GM19240 (cell line): ENCODE measurements around the gene UNC93B1.
A peak's percentile ranks its signal among the peaks of the same experiment; 100 is the strongest.

Source experiments
- DNase-seq: peaks from one replicate; pipeline ENCODE4 v3.0.0; 2011; ENCODE audit warnings: low spot score; ENCODE audit not compliant: insufficient read length

Gene UNC93B1, protein sequence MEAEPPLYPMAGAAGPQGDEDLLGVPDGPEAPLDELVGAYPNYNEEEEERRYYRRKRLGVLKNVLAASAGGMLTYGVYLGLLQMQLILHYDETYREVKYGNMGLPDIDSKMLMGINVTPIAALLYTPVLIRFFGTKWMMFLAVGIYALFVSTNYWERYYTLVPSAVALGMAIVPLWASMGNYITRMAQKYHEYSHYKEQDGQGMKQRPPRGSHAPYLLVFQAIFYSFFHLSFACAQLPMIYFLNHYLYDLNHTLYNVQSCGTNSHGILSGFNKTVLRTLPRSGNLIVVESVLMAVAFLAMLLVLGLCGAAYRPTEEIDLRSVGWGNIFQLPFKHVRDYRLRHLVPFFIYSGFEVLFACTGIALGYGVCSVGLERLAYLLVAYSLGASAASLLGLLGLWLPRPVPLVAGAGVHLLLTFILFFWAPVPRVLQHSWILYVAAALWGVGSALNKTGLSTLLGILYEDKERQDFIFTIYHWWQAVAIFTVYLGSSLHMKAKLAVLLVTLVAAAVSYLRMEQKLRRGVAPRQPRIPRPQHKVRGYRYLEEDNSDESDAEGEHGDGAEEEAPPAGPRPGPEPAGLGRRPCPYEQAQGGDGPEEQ

DNA sequence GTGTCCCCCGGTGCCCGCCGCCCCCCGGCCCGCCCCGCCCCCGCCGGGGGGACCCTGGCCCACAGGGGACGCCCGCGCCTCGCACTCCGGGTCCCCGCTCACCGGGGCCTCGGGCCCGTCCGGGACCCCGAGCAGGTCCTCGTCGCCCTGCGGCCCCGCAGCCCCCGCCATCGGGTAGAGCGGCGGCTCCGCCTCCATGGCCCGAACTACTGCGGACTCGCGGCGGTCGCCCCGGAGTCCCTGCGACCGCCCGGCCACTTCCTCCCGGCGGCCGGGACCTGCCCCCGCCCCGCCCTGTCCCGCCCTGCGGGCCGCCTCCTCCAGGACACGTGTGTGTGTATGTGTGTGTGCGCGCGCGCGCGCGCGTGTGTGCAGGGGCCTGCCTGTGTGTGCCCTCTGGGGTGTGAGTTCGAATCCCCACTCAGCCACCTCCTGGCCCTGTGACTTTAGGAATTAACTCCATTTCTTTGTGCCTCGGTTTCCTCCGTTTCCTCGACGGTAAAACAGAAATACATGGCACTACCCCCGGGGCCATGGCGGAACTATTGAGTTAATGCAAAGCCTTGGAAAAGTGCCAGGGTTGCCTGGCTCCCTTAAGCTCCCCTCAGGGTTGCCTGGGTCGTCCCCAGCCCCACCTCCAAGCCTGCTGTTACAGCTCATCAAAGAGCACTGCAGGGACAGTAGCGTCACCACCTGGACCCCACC lies at the start of gene UNC93B1:
UNC93B1 (minus strand) TSS at position 252 of the 705 bp plus-strand sequence; CDS start at position 198, 54 bp downstream.
- peak; percentile 88 for DNase-seq

DNA sequence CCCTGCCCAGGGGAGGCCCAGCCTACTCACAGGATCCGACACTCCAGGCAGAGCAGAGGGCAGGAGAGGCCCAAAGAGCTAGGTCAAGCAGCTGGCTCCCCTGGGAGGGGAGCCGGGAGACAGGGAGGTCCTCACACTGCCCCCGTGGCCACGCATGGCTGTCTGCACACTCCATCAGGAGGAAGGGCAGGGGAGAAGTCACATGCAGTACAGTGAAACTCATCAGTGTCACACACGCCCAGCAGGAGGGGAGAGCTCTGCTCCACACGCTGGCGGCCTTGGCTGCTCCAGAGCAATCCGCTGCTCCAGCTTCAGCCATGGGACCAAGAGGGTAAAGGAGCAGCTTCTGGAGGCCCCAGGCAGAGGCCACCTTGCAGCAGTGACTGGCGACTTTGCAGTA lies 49.2 kb upstream of the UNC93B1 start:
- no peak for DNase-seq

DNA sequence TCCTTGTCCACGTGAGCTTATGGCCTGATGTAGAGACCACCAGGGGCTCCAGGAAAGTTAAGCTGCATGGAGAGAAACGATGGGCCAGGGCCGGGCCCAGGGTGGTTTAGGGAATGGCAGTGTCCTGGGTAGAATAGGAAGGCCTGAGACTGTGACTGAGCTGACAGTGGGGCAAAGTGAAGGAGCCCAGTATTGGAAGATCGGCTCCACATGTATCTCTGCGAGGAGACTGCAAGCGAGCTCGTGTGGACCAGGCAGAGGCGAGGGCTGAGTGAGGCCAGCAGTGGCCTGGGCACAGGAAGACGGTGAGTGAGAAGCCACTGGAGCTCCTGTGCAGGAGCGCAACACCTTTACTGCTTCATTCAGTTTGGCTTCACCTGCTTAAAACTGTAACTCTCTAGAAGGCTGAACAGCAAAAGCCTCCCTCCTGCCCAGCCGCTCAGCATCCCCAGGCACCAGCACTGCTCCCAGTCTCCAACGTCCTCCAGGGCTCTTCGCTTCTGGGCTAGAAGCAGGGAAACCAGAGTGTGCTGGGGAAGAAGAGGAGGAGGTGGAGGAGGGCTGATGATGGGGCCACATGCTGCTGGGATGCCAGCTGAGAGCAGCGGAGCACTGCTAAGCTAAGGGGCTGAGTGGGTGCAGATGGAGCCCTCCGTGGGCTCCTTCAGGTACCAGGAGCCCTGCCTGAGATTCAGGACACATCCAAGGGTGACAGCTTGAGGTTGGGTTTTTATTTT lies 48.4 kb upstream of the UNC93B1 start:
- no peak for DNase-seq

DNA sequence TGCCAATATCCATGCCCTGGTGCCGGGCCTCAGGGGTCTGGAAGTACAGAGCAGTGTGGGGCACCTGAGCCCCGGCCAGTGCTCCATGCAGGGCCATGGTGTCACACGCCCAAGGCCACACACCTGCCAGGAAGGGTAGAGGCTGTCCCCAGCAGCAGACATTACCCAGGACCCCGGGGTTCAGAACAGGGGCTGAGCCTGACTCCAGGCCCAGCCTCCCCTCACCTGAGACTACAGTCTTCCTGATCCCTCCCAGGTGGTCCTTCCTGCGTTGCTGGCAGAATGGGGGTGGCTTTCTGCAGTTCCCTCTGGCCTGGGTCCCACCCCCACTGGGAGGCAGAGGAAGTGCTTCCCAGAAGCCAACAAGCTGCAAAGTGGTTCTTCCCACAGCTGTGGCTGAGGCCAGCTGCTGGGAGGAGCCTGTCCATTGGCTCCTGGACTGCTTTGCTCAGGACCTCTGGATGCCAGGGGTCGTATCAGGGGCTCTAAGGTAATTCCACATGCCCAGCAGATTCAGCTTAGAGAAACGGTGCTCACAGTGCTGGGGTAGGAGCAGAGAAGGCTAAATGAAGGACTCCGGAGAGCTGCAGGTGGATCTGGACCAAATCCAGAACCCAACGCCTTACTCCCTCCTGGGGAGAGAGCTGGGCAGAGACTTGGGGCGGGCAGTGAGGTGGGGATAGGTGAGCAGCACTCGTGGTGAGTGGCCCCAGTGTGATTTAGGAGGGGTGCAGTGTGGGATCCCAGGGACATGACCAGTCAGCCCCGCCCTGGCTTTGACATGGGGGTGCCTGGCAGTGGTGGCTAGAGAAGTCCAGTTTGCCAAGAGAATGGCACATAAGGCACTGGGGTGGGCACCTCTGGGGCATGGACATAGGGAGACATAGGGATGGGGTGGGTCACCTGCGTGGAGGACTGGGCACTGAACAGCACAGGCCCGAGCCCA lies 47.6 kb upstream of the UNC93B1 start:
- DNase-seq, result no peak

DNA sequence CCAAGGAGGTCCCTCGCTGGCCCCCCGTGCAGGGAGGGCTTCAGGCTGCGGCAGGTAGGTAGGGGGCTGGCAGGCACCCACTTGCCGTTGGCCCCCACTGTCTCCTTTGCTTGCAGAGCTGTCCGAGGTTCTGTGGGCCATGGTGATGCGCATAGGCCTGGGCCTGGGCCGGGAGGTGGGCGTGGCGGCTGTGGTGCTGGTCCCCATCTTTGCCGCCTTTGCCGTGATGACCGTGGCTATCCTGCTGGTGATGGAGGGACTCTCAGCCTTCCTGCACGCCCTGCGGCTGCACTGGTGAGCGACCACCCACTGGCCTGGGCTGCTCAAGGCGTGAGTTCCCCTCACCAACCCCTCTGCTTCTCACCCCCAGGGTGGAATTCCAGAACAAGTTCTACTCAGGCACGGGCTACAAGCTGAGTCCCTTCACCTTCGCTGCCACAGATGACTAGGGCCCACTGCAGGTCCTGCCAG lies 46.5 kb upstream of the UNC93B1 start:
- DNase-seq, result no peak

DNA sequence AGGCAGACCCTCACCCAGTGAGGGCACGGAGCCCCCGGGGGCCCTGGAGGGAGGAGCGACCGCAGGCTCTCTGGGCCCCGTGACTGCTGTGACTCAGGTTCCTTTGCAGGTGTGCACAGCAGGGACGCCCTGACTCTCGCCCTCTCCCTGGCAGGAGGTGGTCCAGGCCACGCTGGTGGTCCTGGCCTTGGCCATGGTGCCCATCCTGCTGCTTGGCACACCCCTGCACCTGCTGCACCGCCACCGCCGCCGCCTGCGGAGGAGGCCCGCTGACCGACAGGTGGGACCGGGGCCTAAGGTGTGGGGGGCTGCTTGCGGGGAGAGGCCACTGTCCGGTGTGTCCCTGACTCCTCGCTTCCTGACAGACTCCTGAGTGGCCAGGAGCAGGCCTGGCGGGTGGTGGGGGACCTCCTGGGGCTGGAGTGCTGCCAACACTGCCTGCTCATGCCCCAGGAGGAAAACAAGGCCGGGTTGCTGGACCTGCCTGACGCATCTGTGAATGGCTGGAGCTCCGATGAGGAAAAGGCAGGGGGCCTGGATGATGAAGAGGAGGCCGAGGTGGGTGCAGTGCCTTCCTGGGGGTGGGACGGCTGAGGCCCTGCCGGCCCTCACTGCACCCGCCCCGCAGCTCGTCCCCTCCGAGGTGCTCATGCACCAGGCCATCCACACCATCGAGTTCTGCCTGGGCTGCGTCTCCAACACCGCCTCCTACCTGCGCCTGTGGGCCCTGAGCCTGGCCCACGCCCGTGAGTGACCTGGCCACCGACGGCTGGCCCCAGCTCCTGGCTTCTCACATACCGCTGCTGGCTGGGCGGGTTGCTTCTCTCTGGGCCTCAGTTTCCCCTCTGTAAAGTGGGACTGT lies 45.8 kb upstream of the UNC93B1 start:
- DNase-seq, result no peak

DNA sequence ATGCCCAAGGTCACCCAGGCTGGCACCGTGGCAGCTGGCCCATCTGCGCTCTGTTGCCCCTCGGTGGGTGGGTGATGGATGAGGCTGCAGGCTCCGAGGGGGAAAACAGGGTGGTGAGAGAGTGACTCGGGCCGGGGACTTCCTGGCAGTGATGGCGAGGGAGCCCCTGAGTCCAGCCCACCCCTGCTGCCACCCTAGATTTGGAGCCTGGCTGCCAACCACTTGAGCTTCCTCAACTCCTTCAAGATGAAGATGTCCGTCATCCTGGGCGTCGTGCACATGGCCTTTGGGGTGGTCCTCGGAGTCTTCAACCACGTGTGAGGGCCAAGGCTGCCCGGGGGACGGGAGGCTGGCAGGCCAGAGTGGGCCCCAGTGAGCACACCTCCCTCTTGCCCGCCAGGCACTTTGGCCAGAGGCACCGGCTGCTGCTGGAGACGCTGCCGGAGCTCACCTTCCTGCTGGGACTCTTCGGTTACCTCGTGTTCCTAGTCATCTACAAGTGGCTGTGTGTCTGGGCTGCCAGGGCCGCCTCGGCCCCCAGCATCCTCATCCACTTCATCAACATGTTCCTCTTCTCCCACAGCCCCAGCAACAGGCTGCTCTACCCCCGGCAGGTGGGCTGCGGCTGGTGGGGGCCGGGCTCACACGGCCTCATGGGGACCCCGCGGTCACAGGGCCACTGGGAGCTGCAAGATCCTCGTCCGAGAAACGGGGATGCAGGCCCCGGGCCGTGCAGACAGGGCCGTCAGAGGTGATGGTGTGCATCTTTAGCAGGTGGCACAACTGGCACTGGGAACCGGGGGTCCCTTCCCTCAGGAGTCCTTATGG lies 45.0 kb upstream of the UNC93B1 start:
- no peak for DNase-seq

DNA sequence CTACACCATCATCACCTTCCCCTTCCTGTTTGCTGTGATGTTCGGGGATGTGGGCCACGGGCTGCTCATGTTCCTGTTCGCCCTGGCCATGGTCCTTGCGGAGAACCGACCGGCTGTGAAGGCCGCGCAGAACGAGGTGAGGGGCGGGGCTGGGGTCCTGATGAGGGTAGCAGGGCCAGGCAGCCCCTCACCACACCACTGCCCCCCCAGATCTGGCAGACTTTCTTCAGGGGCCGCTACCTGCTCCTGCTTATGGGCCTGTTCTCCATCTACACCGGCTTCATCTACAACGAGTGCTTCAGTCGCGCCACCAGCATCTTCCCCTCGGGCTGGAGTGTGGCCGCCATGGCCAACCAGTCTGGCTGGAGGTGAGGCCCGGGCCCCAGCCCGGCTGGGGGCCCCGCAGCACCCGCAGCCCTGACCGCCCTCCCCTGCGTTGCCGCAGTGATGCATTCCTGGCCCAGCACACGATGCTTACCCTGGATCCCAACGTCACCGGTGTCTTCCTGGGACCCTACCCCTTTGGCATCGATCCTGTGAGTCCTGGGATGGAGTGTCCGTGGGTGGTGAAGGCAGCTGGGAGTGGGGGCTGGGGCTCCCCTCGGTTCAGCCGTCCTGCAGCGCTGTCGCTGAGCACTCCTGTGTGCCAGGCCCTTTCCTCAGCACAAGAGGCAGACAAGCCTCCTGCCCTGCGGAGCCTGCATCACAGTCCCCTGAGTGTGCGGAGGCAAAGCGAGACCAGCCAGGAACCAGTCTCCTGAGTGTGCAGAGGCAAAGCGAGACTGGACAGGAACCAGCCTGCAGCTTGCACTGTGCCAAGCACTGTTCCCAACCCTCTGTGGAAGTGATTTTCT lies 43.8 kb upstream of the UNC93B1 start:
- no peak for DNase-seq

DNA sequence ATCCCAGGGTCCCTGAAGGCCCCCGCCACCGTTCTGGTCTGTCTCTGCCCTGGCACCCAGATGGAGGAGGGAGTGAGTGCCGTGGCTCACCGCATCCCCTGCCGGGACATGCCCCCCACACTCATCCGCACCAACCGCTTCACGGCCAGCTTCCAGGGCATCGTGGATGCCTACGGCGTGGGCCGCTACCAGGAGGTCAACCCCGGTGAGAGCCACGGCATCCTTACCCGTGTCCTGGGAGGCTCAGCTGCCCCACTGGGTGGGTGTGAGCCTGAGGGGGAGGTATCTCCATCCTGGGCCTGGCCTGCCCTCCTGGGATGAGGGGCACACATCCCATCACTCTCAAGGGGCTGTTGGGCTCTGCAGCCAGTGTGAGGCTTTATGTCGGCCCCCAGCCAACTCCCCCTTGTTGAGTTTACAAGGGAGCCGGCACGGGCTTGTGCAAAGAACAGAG lies 41.0 kb upstream of the UNC93B1 start:
- DNase-seq, result no peak

DNA sequence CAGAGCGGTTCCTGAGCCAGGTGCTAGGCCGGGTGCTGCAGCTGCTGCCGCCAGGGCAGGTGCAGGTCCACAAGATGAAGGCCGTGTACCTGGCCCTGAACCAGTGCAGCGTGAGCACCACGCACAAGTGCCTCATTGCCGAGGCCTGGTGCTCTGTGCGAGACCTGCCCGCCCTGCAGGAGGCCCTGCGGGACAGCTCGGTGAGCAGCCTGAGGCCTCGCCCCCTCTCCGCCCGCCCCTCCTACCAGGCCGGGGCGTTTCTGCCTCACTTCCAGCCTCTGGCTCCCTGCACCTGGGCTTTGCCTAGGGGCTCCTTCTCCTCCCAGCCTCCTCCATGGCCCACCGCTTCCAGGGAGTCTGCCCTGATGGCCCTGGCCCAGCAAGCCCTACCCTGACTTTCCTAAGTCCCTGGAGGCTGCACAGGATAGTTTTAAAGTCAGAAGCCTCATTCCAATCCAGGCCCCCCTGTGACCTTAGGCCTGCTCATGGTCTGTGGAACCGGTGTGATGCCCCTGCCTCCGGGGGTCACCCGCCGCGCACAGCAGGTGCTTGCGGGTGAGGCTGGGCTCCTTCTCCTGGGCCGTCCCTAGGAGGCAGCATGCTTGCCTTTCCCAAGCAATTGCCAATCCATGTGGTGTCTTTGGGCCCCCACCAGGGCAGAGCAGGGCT lies 40.4 kb upstream of the UNC93B1 start:
- DNase-seq, result no peak

DNA sequence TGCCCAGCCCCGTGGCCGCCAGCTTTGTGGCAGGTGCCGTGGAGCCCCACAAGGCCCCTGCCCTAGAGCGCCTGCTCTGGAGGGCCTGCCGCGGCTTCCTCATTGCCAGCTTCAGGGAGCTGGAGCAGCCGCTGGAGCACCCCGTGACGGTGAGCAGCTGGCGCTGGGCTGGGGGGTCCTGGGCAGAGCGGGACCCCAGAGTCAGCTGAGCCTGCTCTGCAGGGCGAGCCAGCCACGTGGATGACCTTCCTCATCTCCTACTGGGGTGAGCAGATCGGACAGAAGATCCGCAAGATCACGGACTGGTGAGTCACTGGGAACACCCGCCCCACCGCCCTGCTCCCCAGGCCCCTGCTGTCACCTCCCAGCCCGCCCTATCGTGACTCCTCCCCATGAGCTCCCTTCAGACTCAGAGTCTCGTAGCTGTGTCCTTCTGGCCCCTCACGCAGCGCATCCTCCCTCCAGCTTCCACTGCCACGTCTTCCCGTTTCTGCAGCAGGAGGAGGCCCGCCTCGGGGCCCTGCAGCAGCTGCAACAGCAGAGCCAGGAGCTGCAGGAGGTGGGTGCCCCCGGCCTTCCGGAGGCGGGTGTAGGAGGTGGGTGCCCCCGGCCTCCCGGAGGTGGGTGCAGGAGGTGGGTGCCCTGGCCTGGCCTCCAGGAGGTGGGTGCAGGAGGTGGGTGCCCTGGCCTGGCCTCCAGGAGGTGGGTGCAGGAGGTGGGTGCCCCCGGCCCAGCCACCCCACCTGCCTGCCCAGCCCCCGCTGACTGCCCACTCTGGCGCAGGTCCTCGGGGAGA lies 39.6 kb upstream of the UNC93B1 start:
- no peak for DNase-seq

DNA sequence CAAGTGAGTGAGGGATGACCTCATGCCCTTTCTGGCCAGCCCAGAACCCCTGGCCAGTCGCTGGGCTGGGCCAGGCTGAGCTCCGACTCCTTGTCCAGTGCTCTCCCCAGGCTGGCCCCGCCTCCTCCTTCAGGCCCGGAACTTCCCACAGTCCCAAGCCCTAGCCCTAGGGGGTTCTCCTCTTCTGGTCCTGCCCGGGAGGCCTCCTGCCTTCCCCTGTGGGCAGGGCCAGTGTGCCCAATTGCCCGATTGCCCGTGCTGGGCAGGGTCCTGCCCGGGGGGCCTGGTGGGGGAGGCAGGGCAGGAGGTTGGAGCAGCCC lies 39.1 kb upstream of the UNC93B1 start:
- no peak for DNase-seq

DNA sequence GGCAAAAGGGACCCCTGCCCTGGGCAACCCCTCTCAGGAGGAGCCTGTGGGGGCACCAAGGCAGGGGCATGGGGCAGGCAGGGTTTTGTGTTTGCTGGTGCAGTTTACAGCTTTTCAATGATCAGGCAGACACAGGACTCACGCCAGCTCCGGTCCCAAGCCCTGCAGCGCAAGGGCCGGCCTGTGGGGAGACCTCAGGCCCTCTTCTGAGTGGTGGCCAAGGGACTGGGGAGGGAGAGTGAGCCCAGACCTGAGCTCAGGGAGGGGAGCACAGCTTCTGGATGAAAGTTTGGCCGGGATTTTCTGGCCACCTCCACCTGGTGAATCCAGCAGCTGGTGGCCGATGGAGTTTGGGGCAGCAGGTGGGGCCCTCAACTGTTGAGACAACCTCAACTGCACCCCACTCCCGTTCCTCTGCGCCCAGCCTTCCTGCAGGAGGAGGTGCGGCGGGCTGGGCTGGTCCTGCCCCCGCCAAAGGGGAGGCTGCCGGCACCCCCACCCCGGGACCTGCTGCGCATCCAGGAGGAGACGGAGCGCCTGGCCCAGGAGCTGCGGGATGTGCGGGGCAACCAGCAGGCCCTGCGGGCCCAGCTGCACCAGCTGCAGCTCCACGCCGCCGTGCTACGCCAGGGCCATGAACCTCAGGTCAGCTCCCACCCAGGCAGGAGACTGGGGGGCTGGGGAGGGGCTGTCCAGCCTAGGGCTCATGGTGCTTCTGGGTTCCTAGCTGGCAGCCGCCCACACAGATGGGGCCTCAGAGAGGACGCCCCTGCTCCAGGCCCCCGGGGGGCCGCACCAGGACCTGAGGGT lies 38.5 kb upstream of the UNC93B1 start:
- DNase-seq, result no peak

DNA sequence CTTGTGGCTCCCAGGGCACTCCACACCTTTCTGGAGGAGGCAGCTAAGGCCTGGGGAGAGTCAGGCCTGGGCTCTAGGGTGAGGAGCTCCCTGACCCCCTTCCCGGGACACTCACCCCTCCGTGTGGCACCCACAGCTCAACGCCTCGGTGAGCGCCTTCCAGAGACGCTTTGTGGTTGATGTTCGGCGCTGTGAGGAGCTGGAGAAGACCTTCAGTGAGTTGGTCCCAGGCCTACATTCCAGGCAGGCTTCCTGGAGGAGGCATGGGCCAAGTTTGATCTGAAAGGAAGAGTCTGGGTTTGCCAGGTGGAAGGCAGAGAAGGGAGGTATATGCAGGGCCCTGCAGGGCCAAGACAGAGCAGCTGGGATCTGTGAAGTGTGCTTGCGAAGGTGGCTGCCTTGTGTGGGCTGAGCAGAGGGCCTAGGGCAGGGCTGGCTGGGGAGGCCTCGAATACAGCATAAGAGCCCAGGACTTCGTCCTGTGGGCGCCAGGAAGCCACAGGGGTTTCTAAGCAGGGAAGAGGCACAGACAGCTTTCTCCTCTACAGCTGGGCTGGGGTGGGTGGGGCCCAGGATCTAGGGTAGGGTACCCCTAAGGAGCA lies 37.8 kb upstream of the UNC93B1 start:
- no peak for DNase-seq

DNA sequence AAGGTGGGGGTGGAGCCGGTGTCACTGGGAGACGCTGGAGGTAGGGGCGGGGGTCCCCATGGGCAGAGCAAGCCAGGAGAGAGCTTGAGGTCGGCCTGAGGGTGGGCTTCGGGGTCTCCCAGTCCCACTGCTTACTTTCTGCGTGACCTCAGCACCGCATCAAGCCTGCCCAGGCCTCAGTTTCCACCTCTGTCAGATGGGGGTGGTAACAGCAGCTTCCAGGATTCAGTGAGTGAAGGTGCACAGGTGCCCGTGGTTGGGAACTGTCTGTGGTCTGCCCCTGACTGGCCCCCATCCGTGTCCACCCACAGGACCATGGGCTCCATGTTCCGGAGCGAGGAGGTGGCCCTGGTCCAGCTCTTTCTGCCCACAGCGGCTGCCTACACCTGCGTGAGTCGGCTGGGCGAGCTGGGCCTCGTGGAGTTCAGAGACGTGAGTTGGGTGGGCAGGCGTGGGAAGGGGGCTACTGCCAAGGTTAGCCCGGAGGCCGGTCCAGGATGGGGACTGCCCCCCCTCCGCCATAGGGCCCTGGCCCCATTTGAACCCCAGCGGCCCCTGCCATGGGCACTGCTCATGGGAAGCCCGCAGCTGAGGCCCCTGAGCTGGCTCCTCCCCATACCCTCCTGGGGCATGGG lies 37.2 kb upstream of the UNC93B1 start:
- no peak for DNase-seq
